Fibroblast of the aortic adventitia (primary cell): ENCODE results near the gene NBEA. TPM values are rescaled to one million over a fixed set of nuclear protein-coding genes. Genes with fewer than 3 reads are reported as not detected.
A peak's percentile ranks its signal among the peaks of the same experiment; 100 is the strongest.

ENCODE experiments used
- DNase-seq: peaks from one replicate; pipeline ENCODE4 v3.0.0-alpha.2; 2010; ENCODE audit warnings: low read depth
- H3K4me3 ChIP-seq: 2 replicates; pipeline ENCODE4 v1.5.1; 2011; ENCODE audit warnings: low read depth, mild to moderate bottlenecking, control low read depth, low read length, moderate library complexity
- CTCF ChIP-seq: IDR thresholded peaks from 2 replicates; pipeline ENCODE4 v1.5.1; 2011; ENCODE audit warnings: mild to moderate bottlenecking, low read length, control low read depth, inconsistent platforms; ENCODE audit not compliant: insufficient read depth
- total RNA-seq: library from RNA; depleted of rRNA; stranded (reverse); fragments of >200 nt; gene quantifications from 2 replicates; pipeline ENCODE4 v1.2.3, GENCODE V29; 2012; ENCODE audit warnings: low replicate concordance

The NBEA gene
- total RNA-seq, 1 donor, result 6.9 TPM

GRCh38 chr13:35190241-35190640, 248.2 kb downstream of the NBEA start:
- no peak for TF ChIP-seq CTCF
- H3K4me3 ChIP-seq, result no peak overlapping the region
- no peak for DNase-seq

- DNase-seq, result no peak
- TF ChIP-seq CTCF, result no peak
- no peak overlapping the region for H3K4me3 ChIP-seq
These were observed 249.8 kb downstream of the NBEA start for GRCh38 chr13:35191883-35192282.

- H3K4me3 ChIP-seq, result no peak overlapping the region
- DNase-seq, result no peak
- no peak for TF ChIP-seq CTCF
These were observed 256.6 kb downstream of the NBEA start for GRCh38 chr13:35198613-35199200.

GRCh38 chr13:35208587-35208986, 266.5 kb downstream of the NBEA start:
- H3K4me3 ChIP-seq, result no peak overlapping the region
- DNase-seq, result no peak
- TF ChIP-seq CTCF, result no peak

- TF ChIP-seq CTCF, result no peak
- peak; percentile 45 for DNase-seq
These were observed 268.2 kb downstream of the NBEA start for GRCh38 chr13:35210261-35210660.

GRCh38 chr13:35211949-35212348, 269.9 kb downstream of the NBEA start:
- H3K4me3 ChIP-seq, result no peak overlapping the region
- TF ChIP-seq CTCF, result no peak
- no peak for DNase-seq

More at GRCh38 chr13:35210261-35210660, 268.2 kb downstream of the NBEA start:
- H3K4me3 ChIP-seq, result no peak overlapping the region

- no peak for DNase-seq
- TF ChIP-seq CTCF, result no peak
These were observed 271.8 kb downstream of the NBEA start for GRCh38 chr13:35213911-35214310.

More at GRCh38 chr13:35213911-35214310, 271.8 kb downstream of the NBEA start:
- no peak overlapping the region for H3K4me3 ChIP-seq
